HTR-8/SVneo (cell line): ENCODE data around the gene LRP8.

Experiments
- DNase-seq: peaks from one replicate; pipeline ENCODE4 v3.0.0; 2011; ENCODE audit warnings: low spot score, mixed read lengths; ENCODE audit not compliant: insufficient read length
- FAIRE-seq: peaks from 2 replicates; lab custom pipeline; 2011; peaks lifted over from hg19 to GRCh38; lab: Jason Lieb, UNC

LRP8 gene

GRCh38 chr1:53328009-53328461, at the start of gene LRP8:
LRP8 (minus strand) TSS chr1:53328070; CDS start chr1:53327912, 158 bp downstream.
- peak; percentile 58 for FAIRE-seq

GRCh38 chr1:53377438-53377841, 49.6 kb upstream of the LRP8 start:
- no peak for FAIRE-seq
- no peak for DNase-seq

More at GRCh38 chr1:53328009-53328461, at the start of gene LRP8:
- DNase-seq, result peak; percentile 63

GRCh38 chr1:53376742-53377437, 49.0 kb upstream of the LRP8 start:
- FAIRE-seq, result no peak
- no peak for DNase-seq

GRCh38 chr1:53376041-53376461, 48.2 kb upstream of the LRP8 start:
- DNase-seq (no peak), FAIRE-seq (no peak)

- DNase-seq (no peak), FAIRE-seq (no peak)
Observed at GRCh38 chr1:53375440-53375839, 47.6 kb upstream of the LRP8 start.

- no peak for DNase-seq
- FAIRE-seq, result no peak
Observed at GRCh38 chr1:53373246-53373645, 45.4 kb upstream of the LRP8 start.

- FAIRE-seq, result no peak
- DNase-seq, result no peak
Observed at GRCh38 chr1:53372501-53372951, 44.7 kb upstream of the LRP8 start.

- FAIRE-seq (no peak), DNase-seq (no peak)
Observed at GRCh38 chr1:53371851-53372250, 44.0 kb upstream of the LRP8 start.

GRCh38 chr1:53371121-53371666, 43.3 kb upstream of the LRP8 start:
- no peak for FAIRE-seq
- DNase-seq, result no peak

GRCh38 chr1:53370369-53370961, 42.6 kb upstream of the LRP8 start:
- DNase-seq (no peak), FAIRE-seq (no peak)

- DNase-seq, result no peak
- no peak for FAIRE-seq
Observed at GRCh38 chr1:53369761-53370160, 41.9 kb upstream of the LRP8 start.

GRCh38 chr1:53369034-53369750, 41.3 kb upstream of the LRP8 start:
- FAIRE-seq (no peak), DNase-seq (no peak)

- DNase-seq, result no peak
- no peak for FAIRE-seq
Observed at GRCh38 chr1:53368314-53369033, 40.6 kb upstream of the LRP8 start.

GRCh38 chr1:53367503-53368313, 39.8 kb upstream of the LRP8 start:
- no peak for FAIRE-seq
- no peak for DNase-seq

- DNase-seq (no peak), FAIRE-seq (no peak)
Observed at GRCh38 chr1:53366901-53367502, 39.1 kb upstream of the LRP8 start.

GRCh38 chr1:53365437-53366063, 37.7 kb upstream of the LRP8 start:
- FAIRE-seq (no peak), DNase-seq (no peak)

- FAIRE-seq (no peak), DNase-seq (no peak)
Observed at GRCh38 chr1:53362851-53363642, 35.2 kb upstream of the LRP8 start.

GRCh38 chr1:53362270-53362669, 34.4 kb upstream of the LRP8 start:
- no peak for FAIRE-seq
- no peak for DNase-seq
